B cell (primary cell): ENCODE measurements around the gene LILRA6. TPM values are rescaled to one million over a fixed set of nuclear protein-coding genes. Genes with fewer than 3 reads are reported as not detected.

Source experiments
- ATAC-seq: fragments of 200-7000 bp; cut with Tn5 transposase; one replicate; pipeline ENCODE4 v1.10.0; 2021; ENCODE audit warnings: low read depth, mild to moderate bottlenecking, moderate number of reproducible peaks, moderate library complexity
- CTCF ChIA-PET: fragments of 350-600 bp; sonication (Branson Sonifier 250); formaldehyde crosslinking; loops from one replicate; lab custom pipeline; 2021; ENCODE audit warnings: antibody characterized with exemption, inconsistent platforms; lab: Charles Lee
- POLR2A ChIA-PET: fragments of 350-600 bp; sonication (Branson Sonifier 250); formaldehyde crosslinking; loops from one replicate; lab custom pipeline; 2021; ENCODE audit warnings: antibody characterized with exemption; lab: Charles Lee
- DNase-seq: peaks from one replicate; pipeline ENCODE4 v3.0.0; 2013
- H2AFZ ChIP-seq: 2 replicates; pipeline ENCODE4 v1.6.1; 2012; ENCODE audit warnings: mild to moderate bottlenecking, low read depth, low read length; ENCODE audit not compliant: insufficient read depth, poor library complexity, severe bottlenecking
- H3K27ac ChIP-seq, 2 donors: 1 replicate in 1 of 2; 2 replicates in 1 of 2; pipeline ENCODE4 v1.5.1; 2012 to 2013; ENCODE audit warnings: low read length in 2 of 2, mild to moderate bottlenecking in 2 of 2, moderate library complexity in 1 of 2
- H3K27me3 ChIP-seq, 4 experiments: fragments of 200-600 bp in 1 of 4; sonication (generic) in 1 of 4; replicated peaks in 1 of 4; 1 replicate in 2 of 4; 2 replicates in 2 of 4; pipeline versions ENCODE4 v1.6.1 to v1.7.0; 2013 to 2016; ENCODE audit warnings: low read length in 3 of 4, mild to moderate bottlenecking in 2 of 4, mixed read lengths in 1 of 4, moderate library complexity in 1 of 4; ENCODE audit not compliant: insufficient read depth in 4 of 4, control insufficient read depth in 3 of 4; ENCODE audit errors: control extremely low read depth in 1 of 4
- H3K36me3 ChIP-seq, 2 experiments: replicated peaks in 1 of 2; 1 replicate in 1 of 2; 2 replicates in 1 of 2; pipeline versions ENCODE4 v1.6.1 to v1.7.1; 2013; ENCODE audit warnings: low read length in 1 of 2; ENCODE audit not compliant: insufficient read depth in 2 of 2, control insufficient read depth in 1 of 2; ENCODE audit errors: control extremely low read depth in 1 of 2, extremely low read depth in 1 of 2
- H3K4me1 ChIP-seq, 2 donors: fragments of 200-600 bp in 1 of 2; sonication (generic) in 1 of 2; 1 replicate in 1 of 2; 2 replicates in 1 of 2; pipeline versions ENCODE4 v1.5.1 to v1.6.1; 2013 to 2017; ENCODE audit warnings: low read length in 2 of 2; ENCODE audit not compliant: control insufficient read depth in 2 of 2, insufficient read depth in 2 of 2
- H3K4me2 ChIP-seq: replicated peaks from 2 replicates; pipeline ENCODE3; 2012; ENCODE audit warnings: mild to moderate bottlenecking, low read depth, low read length; ENCODE audit not compliant: poor library complexity, severe bottlenecking
- H3K4me3 ChIP-seq, 5 experiments: fragments of 200-600 bp in 1 of 5; sonication (generic) in 1 of 5; 1 replicate in 3 of 5; 2 replicates in 2 of 5; pipeline versions ENCODE4 v1.5.1 to v1.7.0; 2011 to 2016; ENCODE audit warnings: low read length in 4 of 5, mild to moderate bottlenecking in 4 of 5, low read depth in 2 of 5, control low read depth in 1 of 5, moderate library complexity in 1 of 5; ENCODE audit not compliant: insufficient read depth in 1 of 5; ENCODE audit errors: control extremely low read depth in 1 of 5, extremely low read depth in 1 of 5
- H3K79me2 ChIP-seq: fragments of 200-600 bp; sonication (generic); one replicate; pipeline ENCODE4 v1.6.0; 2016; ENCODE audit warnings: low read length; ENCODE audit not compliant: control insufficient read depth, insufficient read depth
- H3K9ac ChIP-seq: fragments of 200-600 bp; sonication (generic); 2 replicates; pipeline ENCODE4 v1.6.1; 2017; ENCODE audit warnings: mild to moderate bottlenecking, low read length, moderate library complexity
- H3K9me3 ChIP-seq, 3 donors: one replicate each; pipeline versions ENCODE4 v1.6.1 to v1.7.1; 2013; ENCODE audit warnings: low read length in 2 of 3; ENCODE audit not compliant: control insufficient read depth in 2 of 3, insufficient read depth in 1 of 3; ENCODE audit errors: control extremely low read depth in 1 of 3
- H4K20me1 ChIP-seq: 2 replicates; pipeline ENCODE4 v1.6.0; 2012; ENCODE audit warnings: mild to moderate bottlenecking, low read length; ENCODE audit not compliant: insufficient read depth, control insufficient read depth, poor library complexity, severe bottlenecking
- H3K27ac Mint-ChIP-seq: one replicate; pipeline ENCODE4 v1.8.0; 2021; ENCODE audit warnings: mixed read lengths
- H3K27me3 Mint-ChIP-seq: one replicate; pipeline ENCODE4 v1.8.0; 2021; ENCODE audit warnings: mixed read lengths
- H3K4me1 Mint-ChIP-seq: one replicate; pipeline ENCODE4 v1.8.0; 2021; ENCODE audit warnings: mixed read lengths
- H3K4me3 Mint-ChIP-seq: one replicate; pipeline ENCODE4 v1.8.0; 2021; ENCODE audit warnings: mixed read lengths
- H3K9me3 Mint-ChIP-seq: one replicate; pipeline ENCODE4 v1.8.0; 2022; ENCODE audit warnings: mixed read lengths; ENCODE audit not compliant: insufficient read depth
- CTCF ChIP-seq: fragments of 200-600 bp; IDR thresholded peaks from one replicate; pipeline ENCODE4 v1.8.0; 2022; ENCODE audit warnings: antibody characterized with exemption, mild to moderate bottlenecking
- EZH2 ChIP-seq: IDR thresholded peaks from 2 replicates; pipeline ENCODE4 v1.6.1; 2012; ENCODE audit warnings: borderline replicate concordance, low read depth, mild to moderate bottlenecking, moderate library complexity, low read length; ENCODE audit not compliant: insufficient read depth, poor library complexity, severe bottlenecking
- WGBS: methylation state at CpG from one replicate; pipeline ENCODE4 v1.1.5; 2013; ENCODE audit warnings: missing lambda C conversion rate; ENCODE audit not compliant: insufficient coverage; 5-methylcytosine and 5-hydroxymethylcytosine counted together
- intact Hi-C: fragments of 100-400 bp; cut with micrococcal nuclease; formaldehyde crosslinking; loops from one replicate; pipeline ENCODE4 v1.10.0; 2022
- polyA plus RNA-seq: library from polyadenylated mRNA; depleted of rRNA; stranded (reverse); fragments of >200 nt; gene quantifications from 2 replicates; pipeline ENCODE4 v1.2.3, GENCODE V29; 2012
- total RNA-seq, 2 donors: library from RNA; stranded (reverse); fragments of 120-200 nt in 1 of 2; gene quantifications; 1 replicate in 1 of 2; 2 replicates in 1 of 2; pipeline versions ENCODE4 v1.2.3 to v1.2.4, GENCODE V29; 2013 to 2022

The LILRA6 gene
- total and polyA plus RNA-seq, 2 donors (not counting 1 experiment from before 2014, with no cell fraction given): 0.66 TPM; not detected in 1

GRCh38 chr19:54211235-54211634 is 31.4 kb downstream of the LILRA6 start:
- Histone ChIP-seq H3K27me3 (no peaks in the 10 kb centered on the region), H3K79me2 (peaks cover 47% of the 10 kb centered on the region)

More at GRCh38 chr19:54211235-54211634, 31.4 kb downstream of the LILRA6 start:
- no peak overlapping the region for H3K4me3 ChIP-seq
- peaks cover 12 to 46% of the 10 kb centered on the region in 2 donors for H3K4me1 ChIP-seq
- intact Hi-C loops: no loop called here
- Mint-ChIP-seq H3K27ac (peak overlapping the region; percentile 62), H3K4me1 (peaks cover 39% of the 10 kb centered on the region), H3K9me3 (no peaks in the 10 kb centered on the region), H3K27me3 (no peaks in the 10 kb centered on the region), H3K4me3 (no peak overlapping the region)
- WGBS: 84% methylated on average over 12 of the region's 12 CpGs
- H3K9me3 ChIP-seq: no peaks in the 10 kb centered on the region
- no peak overlapping the region for H2AFZ ChIP-seq
- H3K27ac ChIP-seq: peak overlapping the region in 1 of 2 donors; percentile 26
- ChIA-PET CTCF (interaction anchor here (1.2 kb wide), 1 partner anchor 22 kb away, joined by 3 read pairs; the partner anchor contains the start of gene MBOAT7), POLR2A (interaction anchor here (1.1 to 1.4 kb wide), 2 partner anchors 11 to 12 kb away, joined by 3 to 5 read pairs; partner anchors contain the start of gene RPS9)
- TF ChIP-seq EZH2: no peak
- TF ChIP-seq CTCF: no peak
- no peak overlapping the region for H3K4me2 ChIP-seq
- DNase-seq: no peak
- no peak overlapping the region for H3K9ac ChIP-seq
- no peak for ATAC-seq
- peaks cover 49% of the 10 kb centered on the region for H4K20me1 ChIP-seq
- H3K36me3 ChIP-seq: peaks cover 0 to 16% of the 10 kb centered on the region in 2 experiments
